Kidney tubule cell (primary cell): ENCODE measurements around the gene DVL1.
"Not testable (repeated sequence)": the region's sequence is repeated elsewhere in the genome, so short reads cannot be mapped to it uniquely, and the experiment has no call there.

Experiments used
- DNase-seq: peaks from one replicate; pipeline ENCODE4 v3.0.0-alpha.2; 2018; ENCODE audit warnings: low spot score

The DVL1 gene

DNA sequence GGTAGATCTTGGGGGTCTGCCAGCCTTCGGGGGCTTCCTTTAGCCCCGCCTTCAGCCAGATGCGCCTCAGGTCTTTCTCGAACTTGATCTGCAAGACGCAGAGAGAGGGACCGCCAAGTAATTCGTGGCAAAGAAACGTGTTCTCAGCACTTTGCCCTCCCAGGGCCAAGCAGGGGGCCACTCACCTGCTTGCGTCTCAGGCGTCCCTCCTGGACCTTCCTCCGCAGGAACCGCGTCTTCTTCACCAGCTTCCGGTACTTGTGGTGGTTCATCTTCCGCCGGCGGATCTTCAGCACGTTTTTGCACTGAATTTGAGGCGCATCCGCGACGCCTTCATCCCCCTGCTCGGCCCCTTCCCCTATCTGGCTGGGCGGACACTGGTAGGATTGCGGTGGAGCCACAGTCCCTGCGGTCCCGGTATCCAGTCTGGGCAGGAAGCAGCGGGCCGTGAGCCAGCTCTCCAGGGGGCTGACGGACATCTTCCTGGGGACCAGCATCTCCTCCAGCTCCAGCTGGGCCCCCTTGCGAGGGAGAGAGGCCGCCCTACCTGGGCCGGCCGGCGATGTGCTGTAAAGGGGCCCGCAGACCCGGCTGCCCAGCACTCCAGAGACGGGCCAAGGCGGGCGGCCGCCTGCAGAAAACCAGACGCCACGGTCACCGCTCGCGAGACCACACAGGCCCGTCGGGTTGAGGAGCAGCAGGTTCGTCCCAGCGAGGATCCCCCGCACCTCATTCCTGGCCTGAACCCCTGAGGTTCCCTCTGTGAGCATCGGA, 24.8 kb upstream of the DVL1 start:
- no peak for DNase-seq

- DNase-seq: no peak
Observed at GRCh38 chr1:1373051-1373814, 24.0 kb upstream of the DVL1 start.

DNA sequence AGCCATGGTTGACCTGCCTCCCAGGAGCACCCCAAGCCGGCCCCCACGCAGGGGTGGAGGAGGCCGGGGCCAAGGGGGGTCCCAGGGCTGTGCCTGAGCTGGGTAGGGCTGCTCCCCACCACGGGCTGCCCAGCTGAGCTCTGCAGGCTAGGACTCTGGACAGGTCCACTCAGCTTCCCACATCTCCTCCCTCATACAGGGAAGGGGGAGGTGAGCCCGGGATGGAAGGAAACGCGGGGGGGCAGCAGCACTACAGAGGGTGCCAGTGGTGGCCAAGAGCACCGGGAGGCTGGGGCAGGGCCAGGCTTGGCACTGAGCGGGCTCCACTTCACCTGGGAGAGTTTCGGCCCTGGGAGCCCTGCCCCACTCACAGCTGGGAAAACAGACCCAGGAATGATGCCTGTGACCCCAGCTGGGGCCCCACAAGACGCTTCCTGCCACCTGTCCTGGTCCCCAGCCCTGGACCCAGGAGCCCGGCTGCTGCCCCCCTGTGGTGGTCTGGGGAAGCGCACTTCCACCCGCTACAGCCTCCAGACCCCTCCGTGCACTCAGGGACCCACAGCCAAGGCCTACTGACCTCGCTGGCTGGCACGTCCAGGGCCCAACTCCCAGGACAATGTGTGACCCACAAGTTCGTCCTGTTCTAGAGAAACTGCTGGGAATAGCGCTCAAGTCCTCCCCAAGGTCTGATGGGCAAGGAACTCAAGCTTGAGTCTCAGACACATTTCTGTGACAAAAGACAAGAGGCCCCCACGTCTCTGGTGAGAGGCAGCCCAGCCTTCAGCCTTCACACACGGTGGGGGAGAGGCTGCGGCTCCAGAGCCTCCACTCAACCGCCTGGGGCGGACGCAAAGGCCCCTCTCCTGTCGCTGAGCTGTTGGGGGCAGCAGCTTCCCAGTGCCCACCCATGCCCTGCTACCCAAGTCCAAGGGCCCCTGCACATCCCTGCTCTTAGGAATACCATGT, 22.8 kb upstream of the DVL1 start:
- peak; percentile 69 for DNase-seq

DNA sequence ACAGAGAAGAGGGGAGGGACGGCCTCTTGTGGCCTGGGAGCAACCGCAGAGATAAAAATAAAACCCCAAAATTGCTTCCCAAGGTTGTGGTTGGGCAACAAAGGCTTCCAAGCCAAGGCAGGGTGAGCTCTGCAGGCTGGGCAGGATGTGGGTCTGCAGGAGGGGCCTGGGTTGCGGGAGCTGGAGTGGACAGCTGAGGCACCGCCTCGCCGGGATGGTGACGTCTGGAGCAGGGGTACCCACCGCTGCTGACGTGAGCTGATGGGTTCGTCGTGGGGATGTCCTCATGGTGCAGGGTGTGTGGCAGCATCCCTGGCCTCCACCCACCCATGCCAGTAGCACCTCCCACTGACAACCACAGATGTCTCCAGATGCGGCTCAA, 22.1 kb upstream of the DVL1 start:
- DNase-seq: no peak

DNA sequence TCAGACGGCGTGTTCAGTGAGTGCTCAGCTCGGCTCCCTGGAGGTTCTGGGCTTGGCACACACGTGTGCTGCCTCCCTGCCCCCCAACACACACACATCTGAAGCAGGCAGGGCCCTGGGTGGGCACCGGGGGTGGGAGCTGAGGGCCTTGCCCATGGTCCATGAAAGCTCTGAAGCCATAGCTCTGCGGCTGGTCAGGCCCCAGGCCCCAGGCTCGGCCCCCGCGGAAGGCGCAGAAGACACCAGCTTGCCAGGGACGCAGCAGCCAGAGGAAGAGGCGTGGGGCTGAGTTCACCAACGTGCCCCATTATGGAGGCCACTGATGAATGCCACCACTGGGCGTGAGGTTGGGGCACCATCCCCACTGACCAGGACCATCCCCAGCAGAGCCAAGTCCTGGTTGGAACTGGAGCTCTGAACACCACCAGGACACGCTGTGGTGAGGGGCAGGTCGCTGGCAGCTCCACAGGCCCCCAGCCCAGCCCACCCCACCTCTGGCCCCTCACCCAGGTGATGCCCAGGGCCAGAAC, 21.6 kb upstream of the DVL1 start:
- DNase-seq: no peak

DNA sequence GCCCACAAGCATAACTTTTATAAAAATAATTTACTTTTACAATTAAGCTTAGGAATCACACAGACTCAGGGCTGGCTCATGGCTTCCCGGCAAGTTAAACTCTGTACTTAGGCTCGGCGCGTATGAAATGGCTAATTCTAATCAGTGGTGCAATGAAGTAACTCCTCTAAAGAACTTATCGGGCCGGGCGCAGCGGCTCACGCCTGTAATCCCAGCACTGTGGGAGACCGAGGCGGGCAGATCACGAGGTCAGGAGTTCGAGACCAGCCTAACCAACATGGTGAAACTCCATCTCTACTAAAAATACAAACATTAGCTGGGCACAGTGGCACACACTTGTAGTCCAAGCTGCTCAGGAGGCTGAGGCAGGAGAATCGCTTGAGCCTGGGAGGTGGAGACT, 20.9 kb upstream of the DVL1 start:
- not testable (repeated sequence) for DNase-seq

DNA sequence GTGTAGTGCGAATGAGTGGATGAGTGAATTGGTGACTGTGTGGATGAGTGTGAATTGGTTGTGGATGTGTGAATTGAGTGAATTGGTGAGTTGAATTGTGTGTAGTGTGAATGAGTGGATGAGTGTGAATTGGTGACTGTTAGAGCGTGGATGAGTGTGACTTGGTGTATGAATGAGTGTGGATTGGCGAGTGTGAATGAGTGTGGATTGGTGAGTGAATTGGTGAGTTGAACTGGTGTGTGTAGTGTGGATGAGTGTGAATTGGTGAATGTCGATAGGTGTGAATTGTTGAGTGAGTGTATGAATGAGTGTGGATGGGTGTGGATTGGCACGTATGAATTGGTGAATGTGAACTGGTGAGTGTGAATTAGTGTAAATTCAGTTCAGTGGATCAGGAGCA, 18.1 kb upstream of the DVL1 start:
- DNase-seq: no peak

- DNase-seq: no peak
Observed at GRCh38 chr1:1366699-1367066, 17.5 kb upstream of the DVL1 start.

DNA sequence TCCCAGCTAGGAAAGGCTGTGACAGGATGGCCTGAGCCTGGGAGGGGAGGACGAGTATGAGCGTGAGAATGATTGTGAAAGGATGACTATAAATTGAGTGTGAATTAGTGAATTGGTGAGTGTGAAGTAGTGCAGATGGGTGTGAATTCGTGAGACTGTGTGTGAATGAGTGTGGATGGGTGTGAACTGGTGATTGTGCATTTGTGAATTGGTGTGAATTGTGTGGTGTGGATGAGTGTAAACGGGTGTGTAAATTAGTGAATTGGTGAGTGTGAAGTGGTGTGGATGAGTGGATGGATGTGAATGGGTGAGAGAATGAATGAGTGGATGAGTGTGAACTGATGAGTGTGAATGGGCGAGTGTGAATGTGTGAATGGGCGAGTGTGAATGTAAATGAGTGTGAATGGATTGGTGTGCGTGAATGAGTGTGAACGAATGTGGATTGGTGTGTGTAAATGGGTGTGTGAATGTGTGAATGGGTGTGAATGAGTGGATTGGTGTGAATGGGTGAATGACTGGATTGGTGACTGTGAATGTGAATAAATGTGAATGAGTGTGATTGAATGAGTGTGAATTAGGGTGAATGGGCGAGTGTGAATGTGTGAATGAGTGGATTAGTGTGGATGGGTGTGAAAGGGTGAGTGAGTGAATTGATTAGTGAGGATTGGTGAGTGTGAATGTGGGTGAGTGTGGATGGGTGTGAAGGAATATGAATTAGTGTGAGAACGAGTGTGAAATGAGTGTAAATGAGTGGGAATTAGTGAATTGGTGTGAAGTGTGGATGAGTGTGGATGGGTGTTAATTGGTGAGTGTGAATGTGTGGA, 16.9 kb upstream of the DVL1 start:
- no peak for DNase-seq

- DNase-seq: no peak
Observed at GRCh38 chr1:1364266-1364665, 15.0 kb upstream of the DVL1 start.

- DNase-seq: peak; percentile 54
Observed at GRCh38 chr1:1361982-1362423, 12.8 kb upstream of the DVL1 start.

DNA sequence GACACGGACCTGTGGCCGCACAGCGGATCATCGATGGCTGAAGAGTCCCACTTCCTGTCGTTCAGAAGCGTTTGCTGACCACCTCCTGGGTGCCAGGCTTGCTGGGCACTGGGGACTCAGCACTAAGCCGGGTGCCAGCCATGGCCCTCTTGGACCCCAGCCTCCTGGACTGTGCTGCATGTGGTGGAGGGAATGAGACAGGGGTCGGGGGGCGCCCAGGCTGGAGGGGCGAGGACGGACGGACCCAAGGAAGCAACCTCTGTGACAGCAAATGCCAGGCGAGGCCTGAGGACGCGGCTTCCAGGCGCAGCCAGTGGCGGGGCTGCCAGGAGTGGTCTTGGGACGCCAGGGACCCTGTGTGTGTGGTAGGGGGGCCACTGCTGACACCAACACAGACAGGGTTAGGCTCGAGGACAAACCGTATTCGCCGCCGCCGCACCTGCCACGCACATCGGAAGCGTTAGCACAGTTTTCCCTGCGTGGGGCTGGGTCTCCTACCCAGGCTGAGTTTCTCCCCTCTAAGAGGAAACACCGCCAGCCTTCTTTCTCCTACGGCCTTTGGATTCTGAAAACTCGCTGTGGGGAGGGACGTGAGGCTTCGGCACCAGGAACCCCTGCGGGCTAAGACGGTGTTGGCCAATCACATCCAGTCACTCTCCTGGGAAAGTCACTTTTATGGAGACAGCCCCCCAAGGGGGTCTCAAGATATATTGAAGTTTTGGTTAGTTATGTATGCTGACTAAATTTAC, 12.2 kb upstream of the DVL1 start:
- DNase-seq: no peak

- DNase-seq: peak; percentile 94
Observed at GRCh38 chr1:1360506-1361169, 11.4 kb upstream of the DVL1 start.

DNA sequence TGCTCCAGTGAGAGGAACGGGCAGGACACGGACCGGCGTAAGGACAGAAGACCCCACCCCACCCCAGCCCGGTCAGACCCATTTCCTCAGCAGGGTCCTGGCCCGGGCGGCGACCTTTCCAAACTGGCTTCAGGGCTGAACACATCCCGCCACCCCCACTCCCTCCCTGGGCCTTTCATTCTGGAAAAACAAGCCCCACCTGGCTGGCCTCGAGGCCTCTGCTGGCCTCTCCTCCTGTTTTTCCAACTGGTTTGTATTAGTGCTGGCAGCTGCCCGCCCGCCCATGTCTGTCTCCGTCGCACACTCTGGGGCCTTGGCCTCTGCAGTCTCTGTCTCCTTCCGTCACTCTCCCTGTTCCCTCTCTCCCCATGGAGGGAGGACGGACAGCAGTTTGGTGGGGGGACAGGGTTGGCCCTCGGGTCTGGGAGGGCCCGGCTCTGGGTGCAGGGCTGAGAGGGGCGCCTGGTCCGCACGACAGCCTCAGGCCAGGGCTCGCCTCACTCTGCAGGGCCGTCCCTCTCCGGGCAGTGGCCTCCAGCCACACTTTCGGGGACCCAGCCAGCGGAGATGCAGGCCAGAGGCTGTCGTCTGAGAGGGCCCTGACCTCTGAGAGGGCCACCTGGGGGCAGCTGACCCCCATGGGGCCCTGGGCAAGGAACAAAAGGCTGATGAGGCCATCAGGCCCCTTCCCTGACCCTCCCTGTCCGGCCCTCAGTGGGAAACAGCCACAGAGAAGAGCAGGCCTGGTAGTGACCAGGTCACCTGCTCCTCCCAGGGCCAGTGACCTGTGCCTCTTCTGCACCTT, 10.6 kb upstream of the DVL1 start:
- no peak for DNase-seq

DNA sequence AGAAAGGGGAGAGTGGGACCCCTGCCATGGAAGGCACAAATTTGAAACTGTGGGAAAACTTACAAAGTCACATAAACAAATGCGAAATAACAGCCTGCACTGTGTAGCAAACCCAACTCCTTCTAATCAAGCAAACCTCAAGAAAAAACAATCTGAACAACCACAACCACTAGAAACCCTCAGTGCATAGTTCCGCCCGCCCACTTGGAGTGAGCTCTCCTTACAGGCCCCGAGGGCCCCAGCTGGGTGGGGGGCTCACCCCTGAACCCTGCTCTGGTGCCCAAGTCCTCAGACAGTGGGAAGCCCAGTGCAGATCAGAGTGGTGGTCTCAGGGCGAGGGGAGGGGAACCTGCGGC, 10.1 kb upstream of the DVL1 start:
- DNase-seq: no peak

- peak; percentile 37 for DNase-seq
Observed at GRCh38 chr1:1358433-1359271, 9.4 kb upstream of the DVL1 start, which contains the start of gene MXRA8. Gene MXRA8, minus strand, starts transcription at chr1:1358555. Its CDS starts 51 bp downstream, at chr1:1358504.

GRCh38 chr1:1357871-1358432, 8.7 kb upstream of the DVL1 start:
- no peak for DNase-seq
